ENCODE results near the gene SLC22A23.

Gene SLC22A23

DNA sequence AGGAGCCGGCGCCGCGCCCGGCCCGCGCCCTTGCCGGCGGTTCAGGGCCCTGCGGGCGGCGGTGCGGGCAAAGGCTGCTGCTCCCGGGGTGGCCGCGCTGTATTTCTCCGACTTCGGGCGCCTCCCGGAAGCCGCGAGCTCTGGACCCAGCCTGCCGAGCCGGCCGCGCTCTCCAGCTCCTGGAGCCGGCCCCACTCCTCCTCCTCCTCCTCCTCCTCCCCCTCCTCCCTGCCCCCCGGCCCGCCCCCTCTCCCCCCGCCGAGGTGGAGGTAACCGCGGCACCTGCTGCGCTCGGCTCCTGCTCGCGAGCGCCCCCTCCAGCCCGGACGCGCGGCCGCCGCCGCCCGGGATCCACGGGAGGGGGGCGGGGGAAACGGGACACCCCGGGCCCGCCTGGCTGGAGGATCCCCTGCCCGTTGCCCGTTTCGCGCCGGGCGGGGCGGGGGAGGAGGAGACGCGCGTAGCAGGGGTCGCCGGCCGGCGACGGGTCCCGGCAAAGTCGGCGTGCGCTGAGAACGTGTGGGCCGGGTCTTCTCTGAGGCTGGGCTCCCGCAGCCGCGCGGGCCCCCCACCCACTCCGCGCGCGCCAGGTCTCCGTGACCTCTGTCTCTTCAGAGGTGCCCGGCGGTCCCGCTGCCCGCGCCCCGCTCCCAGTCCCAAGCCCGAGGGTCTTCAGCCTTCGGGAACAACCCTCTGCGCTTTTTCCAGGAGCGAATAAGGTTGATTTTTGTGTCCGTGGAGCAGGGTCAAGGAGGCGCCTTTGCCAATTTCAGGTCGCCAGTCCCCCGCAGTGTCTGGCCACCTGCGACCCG is at the start of gene SLC22A23:
SLC22A23 (minus strand) TSS at position 153 of the 812 bp plus-strand sequence. CDS start 491 bp downstream, outside the sequence.
- peak; percentile 56 to 79 for DNase-seq

DNA sequence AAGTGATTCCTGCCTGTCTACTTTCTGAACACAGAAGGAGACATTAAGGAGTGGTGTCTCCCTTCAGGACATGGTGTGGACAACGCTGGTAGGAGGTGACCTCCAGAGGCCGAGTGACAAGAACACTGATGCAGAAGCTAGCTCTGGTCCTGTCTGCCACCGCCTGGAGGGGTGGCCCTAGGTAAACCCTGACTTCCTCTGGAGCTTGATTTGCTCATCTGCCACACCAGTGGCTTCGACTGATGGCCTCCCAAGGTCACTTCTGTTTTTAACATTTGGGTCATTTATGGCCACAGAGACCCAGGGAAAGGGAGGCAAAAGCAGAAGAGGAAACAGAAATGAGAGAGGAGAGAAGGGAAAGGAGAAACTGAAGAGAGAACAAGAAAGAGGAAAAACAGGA is 49.4 kb upstream of the SLC22A23 start:
- DNase-seq: no peak

GRCh38 chr6:3504938-3505805 is 48.3 kb upstream of the SLC22A23 start:
- DNase-seq: no peak

- DNase-seq: no peak
These were observed 47.5 kb upstream of the SLC22A23 start for GRCh38 chr6:3504354-3504753.

- DNase-seq: no peak
These were observed 45.1 kb upstream of the SLC22A23 start for GRCh38 chr6:3501826-3502500.

DNA sequence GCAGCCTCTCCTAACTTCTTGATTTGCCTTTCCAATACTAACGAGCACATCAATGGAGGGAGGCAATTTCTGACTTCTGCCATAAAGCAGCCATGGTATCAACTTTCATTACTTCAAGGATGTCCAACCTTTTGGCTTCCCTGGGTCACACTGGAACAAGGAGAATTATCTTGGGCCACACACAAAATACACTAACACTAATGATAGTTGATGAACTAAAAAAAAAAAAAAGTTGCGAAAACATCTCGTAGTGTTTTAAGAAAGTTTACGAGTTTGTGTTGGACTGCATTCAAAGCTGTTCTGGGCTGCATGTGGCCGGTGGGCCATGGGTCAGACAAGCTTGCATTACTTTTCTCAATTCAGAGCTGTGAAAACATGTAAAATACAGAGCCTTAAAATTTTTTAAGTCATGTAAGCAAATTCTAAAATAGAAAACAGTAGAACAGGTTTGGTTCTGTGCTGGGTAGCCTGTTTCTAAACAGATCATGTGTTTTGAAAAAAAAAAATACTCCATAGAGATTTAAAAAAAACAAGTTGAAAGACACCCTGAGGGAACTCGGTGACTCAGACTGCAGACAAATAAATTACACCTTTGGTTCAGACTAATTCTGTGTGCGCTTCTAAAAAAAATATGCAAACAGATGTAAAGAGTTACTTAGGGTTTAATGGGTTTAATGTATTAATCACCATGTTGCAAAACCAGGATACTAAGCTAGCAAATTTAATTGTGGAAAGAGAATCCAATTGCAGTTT is 43.6 kb upstream of the SLC22A23 start:
- DNase-seq: no peak

- DNase-seq: no peak
These were observed 42.8 kb upstream of the SLC22A23 start for GRCh38 chr6:3499603-3500002.

- no peak for DNase-seq
These were observed 39.5 kb upstream of the SLC22A23 start for GRCh38 chr6:3496395-3496794.

DNA sequence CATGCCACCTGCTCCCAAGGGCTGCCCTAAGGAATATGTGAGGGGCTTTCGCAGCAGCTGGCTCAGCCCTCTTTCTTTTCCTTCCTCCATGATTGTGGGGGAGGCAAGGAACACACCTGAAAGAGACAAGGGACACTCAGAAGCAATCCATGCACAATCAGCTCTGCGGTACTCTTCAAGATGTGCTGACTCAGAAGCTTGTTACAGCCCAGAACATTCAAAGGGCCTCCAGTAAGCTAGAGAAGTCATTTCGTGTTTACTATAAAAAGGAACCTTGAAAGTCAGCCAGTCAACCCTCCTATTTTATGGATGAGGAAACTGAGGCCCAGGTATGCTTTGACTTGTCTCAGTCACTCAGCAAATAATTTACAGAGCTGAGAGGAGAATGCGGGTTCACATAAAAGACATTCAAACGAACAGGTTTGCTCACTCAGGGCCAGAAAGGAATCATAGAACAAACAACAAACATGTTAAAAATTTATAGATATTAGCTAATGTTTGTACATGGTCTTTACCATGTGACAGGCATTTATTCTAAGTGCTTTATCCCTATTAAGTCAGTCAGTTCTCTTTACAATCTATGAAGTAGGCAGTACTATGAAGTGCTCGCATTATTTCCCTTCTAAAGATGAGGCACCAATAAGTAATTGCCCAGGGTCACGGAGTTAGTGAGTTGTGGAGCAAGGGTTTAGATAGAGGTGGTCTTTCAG is 37.7 kb upstream of the SLC22A23 start:
- DNase-seq: no peak

- no peak for DNase-seq
These were observed 33.8 kb upstream of the SLC22A23 start for GRCh38 chr6:3490625-3490980.

DNA sequence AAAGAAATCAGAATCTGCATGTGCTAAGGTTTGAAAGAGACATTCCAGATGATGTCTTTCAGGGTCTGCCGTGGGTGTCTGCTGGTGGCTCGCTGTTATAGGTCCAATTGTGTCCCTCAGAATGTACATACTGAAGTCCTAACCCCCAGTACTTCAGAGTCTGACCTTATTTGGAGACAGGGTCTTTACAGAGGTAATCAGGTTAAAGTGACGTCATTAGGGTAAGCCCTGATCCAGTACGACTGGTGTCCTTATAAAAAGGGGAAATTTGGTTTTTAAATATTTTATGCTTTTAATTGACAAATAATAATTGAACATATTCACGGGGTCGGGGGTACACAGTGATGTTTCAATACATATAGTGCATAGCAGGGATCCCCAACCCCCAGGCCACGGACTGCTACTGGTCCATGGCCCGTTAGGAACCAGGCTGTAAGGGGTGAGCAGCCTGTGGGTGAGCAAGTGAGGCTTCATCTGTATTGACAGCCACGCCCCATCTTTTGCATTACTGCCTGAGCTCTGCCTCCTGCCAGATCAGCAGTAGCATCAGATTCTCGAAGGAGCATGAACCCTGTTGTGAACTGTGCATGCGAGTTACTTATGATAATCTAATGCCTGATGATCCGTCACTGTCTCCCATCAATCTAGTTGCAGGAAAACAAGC is 33.2 kb upstream of the SLC22A23 start:
- DNase-seq: no peak

DNA sequence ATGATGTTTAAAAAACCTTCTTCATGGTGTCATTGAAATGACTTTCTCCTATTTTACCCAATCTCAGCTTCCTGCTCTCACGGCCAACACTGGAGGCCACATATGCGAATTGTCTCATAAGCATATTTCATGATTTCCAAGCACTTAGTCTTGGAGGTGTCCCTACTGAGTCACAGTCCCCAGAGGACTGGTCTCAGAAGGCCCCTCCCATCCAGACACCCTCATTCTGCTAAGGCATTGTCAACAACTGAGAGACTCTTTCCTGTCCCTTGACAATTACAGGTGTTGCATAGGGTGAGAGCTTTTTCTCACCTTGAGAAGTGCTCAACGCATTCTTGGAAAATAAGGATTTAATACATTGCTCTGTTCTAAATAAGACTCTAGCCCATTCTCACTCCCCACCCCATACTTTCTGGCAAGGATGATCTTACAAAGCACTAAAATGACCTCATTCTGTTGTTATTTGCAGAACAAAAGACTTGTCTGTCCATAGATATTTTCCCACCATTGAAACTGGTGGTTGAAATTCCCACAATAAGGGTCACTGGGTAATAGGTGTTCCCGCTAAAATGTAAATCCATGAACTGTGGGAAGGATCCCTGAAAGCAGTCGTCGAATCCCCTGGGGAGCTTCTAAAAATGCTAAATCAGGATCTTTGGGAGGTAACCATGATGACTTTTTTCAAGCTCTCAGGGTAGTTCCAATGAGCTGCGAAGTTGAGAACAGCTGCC is 32.3 kb upstream of the SLC22A23 start:
- DNase-seq: no peak

- DNase-seq: no peak
These were observed 28.1 kb upstream of the SLC22A23 start for GRCh38 chr6:3484946-3485345.

- DNase-seq: no peak
These were observed 27.3 kb upstream of the SLC22A23 start for GRCh38 chr6:3484192-3484591.

DNA sequence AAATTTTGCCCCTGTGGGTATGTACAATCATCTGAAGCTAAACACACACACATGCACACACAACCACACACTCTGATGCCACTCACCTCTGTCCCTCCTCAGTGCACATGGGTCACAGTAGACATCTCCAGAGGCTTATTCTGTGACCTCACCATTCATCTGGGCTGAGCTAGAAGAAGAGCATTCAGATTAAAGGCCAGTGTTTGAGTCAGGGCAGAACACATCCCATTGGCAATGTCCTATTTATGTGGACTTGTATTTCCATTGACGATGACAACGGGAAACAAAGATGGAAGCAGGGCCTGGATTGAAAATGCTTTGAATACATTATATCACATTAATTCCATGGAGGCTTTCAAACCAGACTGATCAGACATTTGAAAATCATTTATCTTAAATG is 26.8 kb upstream of the SLC22A23 start:
- DNase-seq: no peak

- no peak for DNase-seq
These were observed 26.0 kb upstream of the SLC22A23 start for GRCh38 chr6:3482869-3483268.

- no peak for DNase-seq
These were observed 24.8 kb upstream of the SLC22A23 start for GRCh38 chr6:3481640-3482039.

DNA sequence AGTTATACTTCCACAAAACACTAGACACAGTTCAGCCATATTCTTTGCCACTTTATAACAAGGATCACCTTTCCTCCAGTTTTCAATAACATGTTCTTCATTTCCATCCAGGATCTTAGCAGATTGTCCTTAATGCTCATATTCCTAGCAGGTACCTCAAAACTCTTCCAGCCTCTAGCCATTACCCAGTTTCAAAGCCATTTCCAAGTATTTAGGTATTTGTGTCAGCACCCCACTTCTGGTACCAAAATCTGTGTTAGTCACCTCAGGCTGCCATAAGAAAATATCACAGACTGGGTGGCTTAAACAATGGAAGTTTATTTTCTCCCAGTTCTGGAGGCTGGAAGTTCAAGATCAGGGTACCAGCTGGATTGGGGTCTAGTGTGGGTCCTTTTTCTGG is 23.2 kb upstream of the SLC22A23 start:
- no peak for DNase-seq

- no peak for DNase-seq
These were observed 16.9 kb upstream of the SLC22A23 start for GRCh38 chr6:3473773-3474172.

GRCh38 chr6:3471711-3472110 is 14.9 kb upstream of the SLC22A23 start:
- no peak for DNase-seq

GRCh38 chr6:3471286-3471685 is 14.4 kb upstream of the SLC22A23 start:
- DNase-seq: no peak

Measured in NCI-H1930 (cell line).